Stimulated activated CD8-positive, alpha-beta memory T cell treated with anti-CD3 and anti-CD28 coated beads, Interleukin-7, amount 100 ng/mL, for 1 hour (primary cell): Measurements from ENCODE around the gene PARS2.

Source experiments
- DNase-seq, 2 donors: peaks; one replicate each; pipeline ENCODE4 v3.0.0-alpha.2; 2020; ENCODE audit warnings: low read depth in 2 of 2

PARS2 gene

DNA sequence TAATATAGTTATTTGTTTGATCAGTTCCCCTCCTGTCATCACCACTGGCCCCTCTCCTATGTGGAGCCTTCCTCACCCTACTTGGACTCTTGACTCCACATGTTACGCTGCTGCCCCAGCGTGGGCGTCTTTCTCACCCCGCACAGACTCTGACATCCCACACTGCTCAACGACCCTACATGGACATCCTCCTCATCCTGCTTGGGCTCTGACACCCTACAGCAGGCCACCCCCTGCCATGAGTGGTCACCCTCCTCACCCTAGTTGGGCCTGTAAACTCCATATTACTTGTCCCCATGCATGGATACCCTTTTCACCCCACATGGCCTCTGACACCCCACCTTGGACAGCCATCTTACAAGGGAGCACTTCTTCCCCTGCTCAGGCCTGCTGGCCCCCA lies 27.6 kb downstream of the PARS2 start:
- DNase-seq = no peak

DNA sequence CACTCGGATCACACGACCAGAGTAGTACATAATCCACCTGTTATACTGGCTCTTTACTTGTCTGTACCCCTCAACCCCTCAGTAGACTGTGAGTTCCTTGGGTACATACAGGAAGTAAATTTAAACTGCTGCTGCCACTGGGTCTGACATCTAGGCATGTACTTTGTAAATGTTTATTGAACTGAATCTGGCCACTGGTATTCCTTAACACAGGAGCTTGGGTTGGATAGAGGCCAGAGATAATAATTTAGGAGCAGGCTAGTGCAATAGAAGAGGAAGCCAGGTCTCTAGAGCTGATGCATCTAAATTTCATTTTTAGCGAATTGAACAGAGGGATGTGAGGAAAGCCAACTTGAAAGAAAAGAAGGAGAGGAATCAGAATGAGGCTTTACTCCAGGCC lies 36.3 kb downstream of the PARS2 start:
- no peak for DNase-seq

DNA sequence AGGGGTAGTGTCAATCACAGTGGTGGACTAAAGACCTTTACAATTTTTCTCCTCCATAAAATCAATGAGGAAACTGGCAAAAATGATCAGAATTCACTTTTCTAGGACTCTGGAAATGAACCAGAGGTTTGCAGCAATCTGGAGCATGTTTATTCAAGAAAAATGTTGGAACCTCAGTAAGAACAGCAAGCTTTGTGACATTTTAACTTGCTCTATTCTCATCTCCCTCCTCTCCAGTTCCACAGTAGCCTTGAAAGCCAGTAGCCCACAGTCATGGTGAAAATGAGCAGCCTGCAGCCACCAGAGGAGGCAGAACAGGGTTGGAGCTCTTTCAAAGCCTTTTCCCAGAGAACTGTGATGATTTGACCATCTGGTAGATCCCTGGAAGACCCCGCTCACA lies 39.6 kb downstream of the PARS2 start:
- no peak for DNase-seq

DNA sequence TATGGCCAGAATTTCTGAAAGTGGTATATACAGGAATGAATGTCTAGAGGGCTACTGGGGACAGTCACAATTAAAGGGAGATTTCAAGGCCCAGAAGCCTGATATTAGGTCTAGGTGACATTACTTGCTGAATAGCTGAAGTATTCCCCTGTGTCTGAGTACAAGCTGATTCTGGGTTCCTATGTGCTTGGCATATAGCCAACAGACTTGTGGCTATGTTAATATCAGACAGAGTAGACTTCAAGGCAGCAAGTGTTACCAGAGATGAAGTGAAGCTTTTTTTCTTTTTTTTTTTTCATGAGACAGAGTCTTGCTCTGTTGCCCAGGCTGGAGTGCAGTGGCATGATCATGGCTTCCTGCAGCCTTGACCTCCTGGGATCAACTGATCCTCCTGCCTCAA lies 40.3 kb downstream of the PARS2 start:
- no peak for DNase-seq

DNA sequence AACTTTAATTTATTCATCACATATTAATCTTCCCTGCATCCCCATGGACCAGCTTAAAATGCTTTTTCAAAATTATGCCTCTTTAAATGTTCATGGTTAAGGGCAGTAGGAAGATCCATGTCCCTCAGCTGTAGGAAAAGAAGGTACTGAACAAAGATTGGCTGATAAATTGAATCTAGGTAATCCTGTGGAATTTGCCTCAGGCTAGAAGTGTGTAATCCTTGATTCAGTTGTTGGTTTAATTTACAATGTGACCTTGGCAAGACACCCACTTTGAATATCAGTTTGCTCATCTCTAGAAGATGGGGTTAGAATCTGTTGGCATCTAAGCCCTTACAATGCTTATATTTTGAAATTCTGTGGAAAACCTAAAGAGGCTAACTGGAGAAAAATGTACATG lies 42.6 kb downstream of the PARS2 start:
- no peak for DNase-seq

DNA sequence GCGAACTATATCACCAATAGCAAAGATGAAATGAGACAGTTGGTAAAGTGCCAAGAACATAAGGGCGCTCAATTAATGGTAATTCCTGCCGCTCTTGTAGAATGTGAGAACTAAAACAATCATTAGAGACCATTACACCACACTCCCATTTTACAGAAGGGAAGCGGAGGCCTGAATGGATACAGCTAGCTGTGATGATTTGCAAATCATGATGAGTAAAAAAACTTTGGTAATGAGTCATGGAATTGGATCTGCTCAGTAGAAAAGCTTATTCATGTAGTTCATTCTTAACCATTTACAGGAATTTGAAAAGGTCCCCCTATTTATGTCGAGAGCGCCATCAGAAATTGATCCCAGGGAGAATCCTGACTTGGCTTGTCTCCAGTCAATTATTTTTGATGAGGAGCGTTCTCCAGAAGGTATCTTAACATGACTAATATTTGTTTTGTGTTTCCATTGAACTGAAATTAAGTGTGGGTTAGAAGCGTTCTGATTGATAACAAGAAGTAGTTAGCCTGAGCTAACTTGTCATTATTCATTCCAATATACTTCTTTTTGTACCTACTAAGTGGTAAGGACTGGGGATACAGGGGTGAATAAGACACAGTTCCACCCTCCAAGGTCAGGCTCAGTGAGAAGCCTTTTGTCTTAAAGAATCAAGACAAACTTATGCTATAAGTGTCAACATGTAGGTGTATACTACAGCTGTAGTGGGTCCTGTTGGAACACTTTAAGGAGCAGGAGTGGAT lies 47.9 kb downstream of the PARS2 start:
- no peak for DNase-seq

DNA sequence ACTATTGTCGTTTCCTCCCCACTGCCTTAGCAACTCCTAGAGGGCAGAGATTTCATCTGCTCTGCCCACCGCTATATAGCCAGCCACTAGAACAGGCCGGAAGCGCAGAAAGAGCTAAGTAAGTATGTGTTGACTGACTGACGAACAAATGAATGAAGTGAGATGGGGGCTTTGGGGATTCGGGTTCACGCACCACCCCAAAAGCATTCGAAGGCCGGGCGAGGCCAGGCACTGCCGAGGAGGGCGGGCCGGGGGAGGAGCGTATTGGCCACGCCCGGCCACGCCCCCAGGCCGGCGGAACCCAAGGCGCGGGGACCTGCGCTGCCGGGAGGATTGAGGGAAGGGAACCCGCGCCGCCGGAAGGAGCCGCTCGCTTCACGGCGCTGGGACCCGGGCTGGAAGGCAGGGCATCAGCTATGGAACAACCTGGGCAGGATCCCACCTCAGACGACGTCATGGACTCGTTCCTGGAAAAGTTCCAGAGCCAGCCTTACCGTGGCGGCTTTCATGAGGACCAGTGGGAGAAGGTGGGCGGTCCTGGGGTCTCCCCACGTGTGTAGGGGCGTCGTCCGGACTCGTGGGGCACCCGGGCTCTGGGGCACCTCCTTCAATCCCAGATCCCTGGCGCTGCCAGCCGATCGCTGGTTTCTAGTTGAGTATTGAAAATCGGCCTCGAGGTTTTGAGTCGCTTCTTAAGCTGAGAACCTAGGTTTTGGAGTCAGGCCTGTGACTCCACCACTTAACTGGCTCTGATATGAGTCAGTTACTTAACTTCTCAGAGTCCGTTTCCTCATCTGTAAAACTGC lies 48.6 kb downstream of the PARS2 start, which contains the start of gene TTC4:
TSS of gene TTC4 (plus strand) at position 369 of the 806 bp plus-strand sequence. CDS start at position 417, 48 bp downstream.
- DNase-seq = peak; percentile 64 to 69

DNA sequence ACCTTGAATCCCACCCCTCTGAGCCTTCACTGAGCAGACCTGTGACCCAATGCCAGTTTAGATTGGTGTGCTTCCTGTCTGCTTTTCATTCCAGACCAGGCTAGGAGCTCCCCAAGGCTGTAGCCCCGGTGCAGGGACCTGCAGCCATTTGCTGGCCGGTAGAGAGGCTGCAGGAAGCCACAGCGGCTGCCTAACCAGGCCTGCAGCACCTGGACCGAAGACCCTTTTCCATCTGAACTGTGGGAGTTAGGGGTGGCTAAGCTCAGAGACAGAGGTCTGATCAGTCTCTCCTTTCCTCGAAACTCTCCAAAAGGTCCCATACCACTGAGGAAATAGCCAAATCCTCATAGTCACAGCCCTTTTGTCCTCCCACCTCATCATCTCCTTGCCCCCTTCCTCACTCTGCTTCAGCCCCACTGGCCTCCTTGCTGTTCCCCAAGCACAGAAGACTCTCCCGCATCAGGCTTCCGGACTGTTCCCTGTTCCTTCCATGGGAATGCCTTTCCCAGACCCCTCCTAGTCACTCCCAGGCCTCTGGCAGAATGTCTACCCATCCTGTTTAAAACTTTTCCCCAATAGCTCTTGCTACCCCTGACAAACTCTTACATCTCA lies 49.3 kb downstream of the PARS2 start:
- no peak for DNase-seq

DNA sequence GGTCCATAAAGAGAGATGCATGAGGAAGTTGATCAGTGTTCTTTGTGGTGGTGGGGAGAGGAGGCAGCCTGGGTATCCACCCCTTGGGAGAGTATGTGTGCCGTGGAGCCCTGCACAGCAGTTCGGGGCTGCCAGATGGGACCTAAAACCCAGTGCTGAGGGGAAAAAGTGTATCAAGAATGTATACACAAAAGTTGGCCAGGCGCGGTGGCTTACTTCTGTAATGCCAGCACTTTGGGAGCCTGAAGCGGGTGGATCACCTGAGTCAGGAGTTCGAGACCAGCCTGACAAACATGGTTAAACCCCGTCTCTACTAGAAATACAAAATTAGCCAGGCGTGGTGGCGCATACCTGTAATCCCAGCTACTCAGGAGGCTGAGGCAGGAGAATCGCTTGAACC lies 52.8 kb downstream of the PARS2 start:
- no peak for DNase-seq

DNA sequence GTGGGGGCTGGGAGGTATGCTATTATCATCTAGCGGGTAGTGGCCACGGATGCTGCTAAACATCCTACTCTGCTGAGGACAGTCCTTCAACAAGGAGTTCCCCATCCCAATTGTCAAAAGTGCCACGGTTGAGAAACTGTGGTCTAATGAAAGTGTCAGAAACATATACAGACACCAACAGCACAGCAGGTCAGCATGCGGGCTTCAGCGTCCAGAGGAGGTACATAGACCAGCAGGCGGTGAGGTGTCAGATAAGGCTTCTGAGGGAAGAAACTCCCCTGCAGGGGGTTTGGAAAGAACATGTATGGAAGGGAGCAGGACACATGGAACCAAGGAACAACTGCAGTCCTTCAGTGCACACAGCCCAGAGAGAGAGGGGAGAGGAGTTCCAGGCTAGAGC lies 53.5 kb downstream of the PARS2 start:
- no peak for DNase-seq

DNA sequence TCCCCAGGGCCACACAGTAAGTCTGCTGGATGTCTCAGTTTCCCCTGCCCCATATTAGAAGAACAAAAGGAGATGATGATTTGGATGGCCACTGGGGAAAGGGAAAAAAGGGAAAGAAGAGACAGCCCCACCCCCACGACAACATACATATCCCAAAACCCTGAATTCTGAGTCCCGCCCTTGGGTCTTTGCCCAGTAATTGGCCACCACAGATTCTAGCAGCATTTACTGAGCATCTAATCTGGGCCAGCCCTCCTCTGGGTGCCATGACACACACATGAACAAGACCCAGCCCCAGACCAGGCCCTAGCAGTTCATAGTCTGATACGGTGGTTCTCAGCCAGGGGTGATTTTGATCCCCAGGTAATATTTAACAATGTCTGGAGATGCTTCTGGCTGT lies 53.9 kb downstream of the PARS2 start:
- DNase-seq = no peak

DNA sequence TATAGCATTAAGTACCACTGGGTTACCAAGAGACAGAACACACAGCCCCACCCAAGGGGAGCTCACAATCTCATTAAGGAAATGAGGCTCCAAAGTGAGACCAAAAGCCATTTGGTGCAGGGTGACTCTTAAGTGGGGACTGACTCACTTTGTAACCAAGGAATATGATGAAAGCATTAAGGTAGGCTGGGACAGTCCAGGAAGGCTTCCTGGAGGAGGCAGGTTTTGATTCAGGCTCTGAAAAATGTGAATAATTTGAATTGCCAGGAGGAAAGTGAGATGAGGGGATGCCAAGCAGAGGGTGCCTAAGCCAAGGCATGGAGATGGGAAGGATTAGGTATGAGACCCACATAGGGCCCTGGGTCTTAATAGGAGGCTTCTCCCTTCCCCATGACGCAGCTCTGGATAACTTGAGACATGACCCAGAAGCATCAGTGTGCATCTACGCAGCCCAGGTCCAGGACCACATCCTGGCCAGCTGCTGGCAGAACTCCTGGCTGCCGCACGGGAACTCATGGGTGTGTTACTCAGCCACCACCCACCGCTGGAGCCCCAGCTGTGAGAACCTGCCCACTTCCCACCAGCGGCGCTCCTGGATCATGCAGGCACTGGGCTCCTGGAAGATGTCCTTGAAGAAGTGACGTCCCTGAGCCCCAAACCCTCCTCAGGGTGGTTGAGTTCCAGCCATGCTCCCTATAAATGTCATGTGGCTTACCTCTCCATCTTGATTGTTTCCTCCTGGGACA lies 54.6 kb downstream of the PARS2 start:
- no peak for DNase-seq

DNA sequence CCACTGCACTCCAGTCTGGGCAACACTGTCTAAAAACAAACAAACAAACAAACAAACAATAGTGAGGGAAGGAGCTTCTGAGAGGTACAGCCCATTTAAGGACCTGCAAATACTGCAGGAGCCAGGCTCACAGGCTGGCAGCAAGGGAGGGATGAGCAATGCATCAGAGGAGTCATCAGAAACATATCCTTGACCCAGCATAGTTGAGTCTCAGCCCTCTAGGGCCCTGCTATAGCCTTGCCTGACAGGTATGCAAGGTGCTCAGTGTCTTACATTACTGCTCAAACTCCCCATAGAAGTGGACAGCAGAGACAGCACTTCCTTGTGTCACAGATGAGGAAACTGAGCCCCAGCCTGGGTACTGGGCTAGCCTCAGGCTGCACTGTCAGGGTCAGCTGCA lies 55.9 kb downstream of the PARS2 start:
- DNase-seq = no peak
